IMR-90 (cell line): ENCODE data around the gene RIPPLY3. TPM values are rescaled to one million over a fixed set of nuclear protein-coding genes. Genes with fewer than 3 reads are reported as not detected.

Source experiments
- ATAC-seq: fragments of 200-7000 bp; cut with Tn5 transposase; 2 replicates; pipeline ENCODE4 v1.9.1; 2020; ENCODE audit warnings: low read depth, mild to moderate bottlenecking, moderate library complexity
- BruUV-seq: library from RNA; stranded (reverse); fragments of 400-500 nt; replicated peaks from 2 replicates; lab custom pipeline; 2021; lab: Mats Ljungman, UMichigan
- CTCF ChIA-PET: fragments of 300-600 bp; formaldehyde crosslinking; extraction: SDS; loops from one replicate; lab custom pipeline; 2021; ENCODE audit warnings: antibody characterized with exemption; lab: Yijun Ruan, JAX
- POLR2A ChIA-PET: fragments of 300-600 bp; sonication (Branson Sonifier 250); formaldehyde crosslinking; loops from one replicate; lab custom pipeline; 2022; ENCODE audit warnings: antibody characterized with exemption; ENCODE audit not compliant: unreplicated experiment; lab: Charles Lee
- DNase-seq: peaks from one replicate; pipeline ENCODE4 v3.0.0; 2013
- H2AFZ ChIP-seq: replicated peaks from 2 replicates; pipeline ENCODE3; 2013; ENCODE audit warnings: low read length, mild to moderate bottlenecking; ENCODE audit not compliant: poor library complexity
- H2AK5ac ChIP-seq: 2 replicates; pipeline ENCODE4 v1.6.1; 2013; ENCODE audit warnings: low read depth, low read length, inconsistent platforms
- H2AK9ac ChIP-seq: replicated peaks from 2 replicates; pipeline ENCODE3; 2013; ENCODE audit warnings: mild to moderate bottlenecking, low read depth, low read length, moderate library complexity; ENCODE audit not compliant: poor library complexity
- H2BK120ac ChIP-seq: 2 replicates; pipeline ENCODE4 v1.6.1; 2013; ENCODE audit warnings: low read depth, low read length, inconsistent platforms
- H2BK15ac ChIP-seq: 3 replicates; pipeline ENCODE4 v1.6.1; 2013; ENCODE audit warnings: low read depth, low read length, inconsistent platforms
- H2BK20ac ChIP-seq: 2 replicates; pipeline ENCODE4 v1.6.1; 2013; ENCODE audit warnings: low read depth, mild to moderate bottlenecking, inconsistent platforms, low read length, moderate library complexity
- H2BK5ac ChIP-seq: 2 replicates; pipeline ENCODE4 v1.6.1; 2013; ENCODE audit warnings: mild to moderate bottlenecking, low read depth, low read length, inconsistent platforms; ENCODE audit not compliant: poor library complexity, severe bottlenecking
- H3K14ac ChIP-seq: replicated peaks from 2 replicates; pipeline ENCODE4 v1.6.1; 2013; ENCODE audit warnings: low read depth, low read length, inconsistent platforms
- H3K18ac ChIP-seq: 2 replicates; pipeline ENCODE4 v1.6.1; 2013; ENCODE audit warnings: low read depth, low read length, control low read depth
- H3K23ac ChIP-seq: 2 replicates; pipeline ENCODE4 v1.6.1; 2013; ENCODE audit warnings: low read depth, low read length, inconsistent platforms
- H3K27ac ChIP-seq: 2 replicates; pipeline ENCODE4 v1.5.1; 2013; ENCODE audit warnings: mild to moderate bottlenecking, control low read depth, low read length; ENCODE audit not compliant: insufficient read depth
- H3K27me3 ChIP-seq: 2 replicates; pipeline ENCODE4 v1.6.1; 2013; ENCODE audit warnings: low read length; ENCODE audit not compliant: control insufficient read depth, insufficient read depth
- H3K36me3 ChIP-seq: 2 replicates; pipeline ENCODE4 v1.6.1; 2013; ENCODE audit warnings: low read length, mixed read lengths; ENCODE audit not compliant: control insufficient read depth, insufficient read depth
- H3K4ac ChIP-seq: 2 replicates; pipeline ENCODE4 v1.6.1; 2013; ENCODE audit warnings: low read depth, low read length, inconsistent platforms
- H3K4me1 ChIP-seq: 2 replicates; pipeline ENCODE4 v1.6.1; 2013; ENCODE audit warnings: low read length, mixed read lengths; ENCODE audit not compliant: control insufficient read depth, insufficient read depth
- H3K4me2 ChIP-seq: 2 replicates; pipeline ENCODE4 v1.6.1; 2013; ENCODE audit warnings: low read depth, mild to moderate bottlenecking, control low read depth, low read length, moderate library complexity
- H3K4me3 ChIP-seq: 2 replicates; pipeline ENCODE4 v1.5.1; 2013; ENCODE audit warnings: low read depth, mild to moderate bottlenecking, control low read depth, low read length, moderate library complexity; ENCODE audit not compliant: insufficient read depth
- H3K56ac ChIP-seq: 2 replicates; pipeline ENCODE4 v1.6.1; 2013; ENCODE audit warnings: low read length, inconsistent platforms; ENCODE audit not compliant: insufficient read depth; ENCODE audit errors: extremely low read depth
- H3K79me1 ChIP-seq, 2 experiments: 2 replicates each; pipeline ENCODE4 v1.6.1; 2013; ENCODE audit warnings: low read length in 2 of 2, inconsistent platforms in 1 of 2, low read depth in 1 of 2
- H3K9ac ChIP-seq: 2 replicates; pipeline ENCODE4 v1.6.1; 2013; ENCODE audit warnings: low read depth, low read length, control low read depth
- H3K9me1 ChIP-seq: 2 replicates; pipeline ENCODE4 v1.6.1; 2013; ENCODE audit warnings: low read length, inconsistent platforms; ENCODE audit not compliant: insufficient read depth
- H3K9me3 ChIP-seq: 2 replicates; pipeline ENCODE4 v1.6.1; 2013; ENCODE audit warnings: low read length; ENCODE audit not compliant: control insufficient read depth, insufficient read depth
- H4K20me1 ChIP-seq: 2 replicates; pipeline ENCODE4 v1.6.1; 2013; ENCODE audit warnings: low read length, inconsistent platforms; ENCODE audit not compliant: insufficient read depth
- H4K5ac ChIP-seq: 2 replicates; pipeline ENCODE4 v1.6.1; 2013; ENCODE audit warnings: mild to moderate bottlenecking, low read depth, low read length, control low read depth
- H4K8ac ChIP-seq, 2 experiments: 2 replicates each; pipeline ENCODE4 v1.6.1; 2013; ENCODE audit warnings: low read depth in 2 of 2, low read length in 2 of 2, control low read depth in 1 of 2, inconsistent platforms in 1 of 2
- H4K91ac ChIP-seq: 2 replicates; pipeline ENCODE4 v1.6.1; 2013; ENCODE audit warnings: low read depth, low read length, inconsistent platforms; ENCODE audit not compliant: insufficient read depth
- BHLHE40 ChIP-seq: fragments of 150-350 bp; IDR thresholded peaks from 2 replicates; pipeline ENCODE4 v1.6.1; 2016; ENCODE audit warnings: mild to moderate bottlenecking, low read depth, low read length
- CEBPB ChIP-seq: IDR thresholded peaks from 2 replicates; pipeline ENCODE4 v1.6.1; 2012; ENCODE audit warnings: low read depth, low read length, improper control_type of control experiment
- CHD1 ChIP-seq: IDR thresholded peaks from 2 replicates; pipeline ENCODE4 v1.6.1; 2012; ENCODE audit warnings: low read depth, low read length, improper control_type of control experiment
- CTCF ChIP-seq: conservative IDR thresholded peaks from 2 replicates; pipeline ENCODE4 v1.5.1; 2012; ENCODE audit warnings: mild to moderate bottlenecking, low read depth, low read length, improper control_type of control experiment
- ELK1 ChIP-seq: fragments of 150-350 bp; IDR thresholded peaks from 2 replicates; pipeline ENCODE4 v1.6.1; 2016; ENCODE audit warnings: low read depth, mild to moderate bottlenecking, low read length, moderate library complexity, borderline replicate concordance
- FOS ChIP-seq: fragments of 150-350 bp; IDR thresholded peaks from 2 replicates; pipeline ENCODE4 v1.6.1; 2016; ENCODE audit warnings: low read depth, low read length
- MAFK ChIP-seq: IDR thresholded peaks from 2 replicates; pipeline ENCODE4 v1.6.1; 2012; ENCODE audit warnings: low read depth, low read length, improper control_type of control experiment
- MAZ ChIP-seq: IDR thresholded peaks from 2 replicates; pipeline ENCODE4 v1.6.1; 2012; ENCODE audit warnings: low read depth, mild to moderate bottlenecking, low read length, improper control_type of control experiment, moderate library complexity, borderline replicate concordance
- NFE2L2 ChIP-seq: fragments of 150-350 bp; IDR thresholded peaks from 2 replicates; pipeline ENCODE4 v1.6.1; 2016; ENCODE audit warnings: low read depth, mild to moderate bottlenecking, low read length
- POLR2A ChIP-seq: IDR thresholded peaks from 2 replicates; pipeline ENCODE4 v1.6.1; 2012; ENCODE audit warnings: mild to moderate bottlenecking, low read depth, low read length
- RAD21 ChIP-seq: IDR thresholded peaks from 2 replicates; pipeline ENCODE4 v1.6.1; 2012; ENCODE audit warnings: low read length, improper control_type of control experiment
- RFX5 ChIP-seq: IDR thresholded peaks from 2 replicates; pipeline ENCODE4 v1.8.0; 2012; ENCODE audit warnings: low read depth, mild to moderate bottlenecking, low read length, moderate library complexity
- SMC3 ChIP-seq: fragments of 150-350 bp; IDR thresholded peaks from 2 replicates; pipeline ENCODE4 v1.6.1; 2016; ENCODE audit warnings: low read depth, mild to moderate bottlenecking, antibody characterized with exemption, low read length, moderate library complexity
- whole genome bisulfite sequencing, 2 experiments: methylation state at CpG; one replicate each; pipeline versions ENCODE4 v1.1.5 to v1.1.7; 2013; ENCODE audit warnings: missing lambda C conversion rate in 2 of 2; ENCODE audit not compliant: insufficient read length in 1 of 2; ENCODE audit errors: extremely low coverage in 2 of 2; 5-methylcytosine and 5-hydroxymethylcytosine counted together
- dilution Hi-C: fragments of 300-500 bp; cut with HindIII; formaldehyde crosslinking; loops from one replicate; pipeline ENCODE4 v1.14.3; 2018; ENCODE audit warnings: low sequenced_read_pairs; ENCODE audit not compliant: unreplicated experiment
- in situ Hi-C: fragments of 300-500 bp; cut with MboI; formaldehyde crosslinking; loops from 3 replicates; pipeline ENCODE4 v1.14.3; 2019; ENCODE audit warnings: low sequenced_read_pairs, inconsistent platforms, mixed read lengths
- intact Hi-C: fragments of 100-400 bp; cut with micrococcal nuclease; formaldehyde crosslinking; loops from 2 replicates; pipeline ENCODE4 v1.10.0; 2022
- polyA plus RNA-seq, 3 experiments: library from polyadenylated mRNA; depleted of rRNA; stranded (reverse); fragments of >200 nt; gene quantifications; 2 replicates each; pipeline ENCODE4 v1.2.3, GENCODE V29; 2012; ENCODE audit warnings: low replicate concordance in 1 of 3
- total RNA-seq: library from RNA; depleted of rRNA; stranded (reverse); fragments of >200 nt; gene quantifications from 2 replicates; pipeline ENCODE4 v1.2.3, GENCODE V29; 2012
- TF ChIP-seq, protein P1 (sequence below): fragments of 150-350 bp; IDR thresholded peaks from 2 replicates; pipeline ENCODE4 v1.6.1; 2017; ENCODE audit warnings: mild to moderate bottlenecking, antibody characterized with exemption, low read length, low read depth

RIPPLY3 gene
- total and polyA plus RNA-seq, 2 of the 4 experiments (the other 2 are of a cell fraction): 0.10 TPM; not detected in 1

DNA sequence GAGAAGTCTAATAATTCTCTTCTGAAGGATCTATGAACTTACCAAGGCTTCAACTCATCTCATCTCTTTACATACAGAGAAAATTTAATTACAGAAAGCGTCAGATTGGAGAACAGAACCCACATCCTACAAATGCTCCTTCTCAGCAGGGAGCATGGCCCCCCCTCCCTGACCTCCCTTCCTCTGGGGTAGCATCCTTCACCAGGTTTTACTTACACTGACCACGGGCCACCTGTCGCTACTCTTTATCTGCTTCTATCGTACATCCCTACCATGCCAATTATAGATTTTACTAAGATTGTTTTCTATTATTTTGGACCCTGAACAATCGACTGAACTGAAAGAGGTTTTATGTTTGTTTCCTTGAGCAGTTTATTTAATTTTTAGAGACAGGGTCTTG is 25.8 kb downstream of the RIPPLY3 start:
- Histone ChIP-seq H3K27me3 (peaks cover 9% of the 10 kb centered on the region; the same call in 1 of the 2 replicates), H4K20me1 (peaks cover 3% of the 10 kb centered on the region; the same call in 1 of the 2 replicates), H2AFZ (no peak overlapping the region), H3K18ac (no peak overlapping the region), H3K4me2 (no peak overlapping the region), H2BK120ac (no peak overlapping the region), H4K5ac (no peak overlapping the region), H3K9me3 (no peaks in the 10 kb centered on the region), H3K27ac (no peak overlapping the region), H4K8ac (no peak overlapping the region), H3K4me3 (no peak overlapping the region), H4K91ac (no peak overlapping the region), H3K79me1 (no peaks in the 10 kb centered on the region), H3K4ac (no peak overlapping the region), H3K56ac (no peak overlapping the region), H3K36me3 (no peaks in the 10 kb centered on the region), H2AK5ac (no peak overlapping the region), H2AK9ac (no peak overlapping the region), H2BK5ac (no peak overlapping the region), H3K4me1 (peaks cover 3% of the 10 kb centered on the region; the same call in 1 of the 2 replicates), H3K23ac (no peak overlapping the region), H2BK15ac (no peak overlapping the region), H3K9me1 (no peaks in the 10 kb centered on the region), H2BK20ac (no peak overlapping the region), H3K14ac (no peak overlapping the region), H3K9ac (no peak overlapping the region)
- ATAC-seq (no peak), DNase-seq (no peak)
- TF ChIP-seq RFX5 (no peak), POLR2A (no peak), CEBPB (no peak), FOS (no peak), MAZ (no peak), RAD21 (no peak), CTCF (no peak), NFE2L2 (no peak), CHD1 (no peak), BHLHE40 (no peak), MAFK (no peak), SMC3 (no peak), ELK1 (no peak)
- TF ChIP-seq, protein P1, sequence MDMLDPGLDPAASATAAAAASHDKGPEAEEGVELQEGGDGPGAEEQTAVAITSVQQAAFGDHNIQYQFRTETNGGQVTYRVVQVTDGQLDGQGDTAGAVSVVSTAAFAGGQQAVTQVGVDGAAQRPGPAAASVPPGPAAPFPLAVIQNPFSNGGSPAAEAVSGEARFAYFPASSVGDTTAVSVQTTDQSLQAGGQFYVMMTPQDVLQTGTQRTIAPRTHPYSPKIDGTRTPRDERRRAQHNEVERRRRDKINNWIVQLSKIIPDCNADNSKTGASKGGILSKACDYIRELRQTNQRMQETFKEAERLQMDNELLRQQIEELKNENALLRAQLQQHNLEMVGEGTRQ: no peak
- intact Hi-C loops: no loop called here
- in situ Hi-C loops: no loop called here
- BruUV-seq: no TSS peak
- POLR2A ChIA-PET: no interaction called here
- WGBS, 2 experiments: no CpG with 5 or more reads among the region's 5 CpGs
- CTCF ChIA-PET: no interaction called here
- dilution Hi-C loops: no loop called here
